Astrocyte (in vitro differentiated cells and primary cell): ENCODE measurements around the gene HGS. TPM values are rescaled to one million over a fixed set of nuclear protein-coding genes. Genes with fewer than 3 reads are reported as not detected.

Source experiments
- DNase-seq: peaks from one replicate; pipeline ENCODE4 v3.0.0-alpha.2; 2010; ENCODE audit warnings: low read depth
- FAIRE-seq: peaks from 2 replicates; lab custom pipeline; 2011; peaks lifted over from hg19 to GRCh38; lab: Jason Lieb, UNC
- H2AFZ ChIP-seq: 2 replicates; pipeline ENCODE4 v1.6.0; 2012; ENCODE audit warnings: low read depth, low read length, inconsistent platforms
- H3K27ac ChIP-seq: 2 replicates; pipeline ENCODE4 v1.5.1; 2011; ENCODE audit warnings: low read depth, low read length, inconsistent platforms
- H3K27me3 ChIP-seq: 2 replicates; pipeline ENCODE4 v1.6.0; 2011; ENCODE audit warnings: low read length, inconsistent platforms; ENCODE audit not compliant: insufficient read depth
- H3K36me3 ChIP-seq: 2 replicates; pipeline ENCODE4 v1.5.1; 2011; ENCODE audit warnings: low read length, inconsistent platforms; ENCODE audit not compliant: insufficient read depth
- H3K4me1 ChIP-seq: 2 replicates; pipeline ENCODE4 v1.5.1; 2011; ENCODE audit warnings: low read length, inconsistent platforms; ENCODE audit not compliant: insufficient read depth
- H3K4me2 ChIP-seq: 2 replicates; pipeline ENCODE4 v1.6.0; 2012; ENCODE audit warnings: low read length, inconsistent platforms
- H3K4me3 ChIP-seq: 2 replicates; pipeline ENCODE4 v1.5.1; 2011; ENCODE audit warnings: low read depth, mild to moderate bottlenecking, low read length, inconsistent platforms; ENCODE audit not compliant: insufficient read depth
- H3K79me2 ChIP-seq: 2 replicates; pipeline ENCODE4 v1.6.0; 2012; ENCODE audit warnings: mild to moderate bottlenecking, low read length, inconsistent platforms; ENCODE audit not compliant: insufficient read depth
- H3K9ac ChIP-seq: 2 replicates; pipeline ENCODE4 v1.6.0; 2012; ENCODE audit warnings: mild to moderate bottlenecking, low read length, inconsistent platforms
- H3K9me3 ChIP-seq: 2 replicates; pipeline ENCODE4 v1.5.1; 2012; ENCODE audit warnings: low read depth, mild to moderate bottlenecking, low read length, inconsistent platforms; ENCODE audit not compliant: insufficient read depth
- H4K20me1 ChIP-seq: 2 replicates; pipeline ENCODE4 v1.6.0; 2012; ENCODE audit warnings: low read length, inconsistent platforms; ENCODE audit not compliant: insufficient read depth
- H3K27ac Mint-ChIP-seq: one replicate; pipeline ENCODE4 v1.8.0; 2021; ENCODE audit warnings: mild to moderate bottlenecking, mixed read lengths; ENCODE audit not compliant: unreplicated experiment
- H3K27me3 Mint-ChIP-seq: one replicate; pipeline ENCODE4 v1.8.0; 2021; ENCODE audit warnings: low read depth, mixed read lengths; ENCODE audit not compliant: unreplicated experiment
- H3K36me3 Mint-ChIP-seq: one replicate; pipeline ENCODE4 v1.8.0; 2021; ENCODE audit warnings: low read depth, mixed read lengths; ENCODE audit not compliant: unreplicated experiment
- H3K4me1 Mint-ChIP-seq: one replicate; pipeline ENCODE4 v1.8.0; 2021; ENCODE audit warnings: low read depth, mixed read lengths; ENCODE audit not compliant: unreplicated experiment
- H3K4me3 Mint-ChIP-seq: one replicate; pipeline ENCODE4 v1.8.0; 2021; ENCODE audit warnings: mild to moderate bottlenecking, moderate library complexity, mixed read lengths; ENCODE audit not compliant: unreplicated experiment
- H3K9me3 Mint-ChIP-seq: one replicate; pipeline ENCODE4 v1.8.0; 2021; ENCODE audit warnings: mild to moderate bottlenecking, mixed read lengths; ENCODE audit not compliant: unreplicated experiment
- EZH2 ChIP-seq: IDR thresholded peaks from 2 replicates; pipeline ENCODE4 v1.6.1; 2012; ENCODE audit warnings: mild to moderate bottlenecking, low read length, inconsistent platforms; ENCODE audit not compliant: insufficient read depth
- total RNA-seq: library from RNA; stranded (reverse); gene quantifications from 2 replicates; pipeline ENCODE4 v1.2.1, GENCODE V29; 2021
- TF ChIP-seq, protein P1 (sequence below): IDR thresholded peaks from 2 replicates; pipeline ENCODE4 v1.5.1; 2011; ENCODE audit warnings: low read depth, mild to moderate bottlenecking, inconsistent platforms, low read length, moderate library complexity; ENCODE audit not compliant: insufficient read depth

The HGS gene
- total RNA-seq, 1 donor from 2014 or later = 122 TPM

DNA sequence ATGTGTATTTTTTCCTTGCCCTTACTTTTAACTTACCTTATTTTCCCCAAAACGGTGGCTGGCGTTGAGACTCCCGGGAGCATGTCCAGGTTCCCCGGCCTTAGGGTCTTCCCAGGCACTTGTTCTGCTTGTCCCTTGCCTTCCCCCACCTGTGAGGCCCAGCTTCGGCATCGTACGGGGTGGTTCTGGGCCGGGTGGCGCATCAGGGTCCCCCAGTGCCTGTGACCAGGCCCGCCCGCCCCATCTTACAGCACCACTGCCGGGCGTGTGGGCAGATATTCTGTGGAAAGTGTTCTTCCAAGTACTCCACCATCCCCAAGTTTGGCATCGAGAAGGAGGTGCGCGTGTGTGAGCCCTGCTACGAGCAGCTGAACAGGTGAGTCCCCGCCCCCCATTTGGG is 7.4 kb downstream of the HGS start:
- Mint-ChIP-seq H3K36me3 (peaks cover 14% of the 10 kb centered on the region), H3K27me3 (no peaks in the 10 kb centered on the region), H3K4me1 (no peaks in the 10 kb centered on the region), H3K4me3 (no peak overlapping the region), H3K27ac (peak overlapping the region; percentile 75), H3K9me3 (no peaks in the 10 kb centered on the region)
- Histone ChIP-seq H4K20me1 (peaks cover 92% of the 10 kb centered on the region), H3K36me3 (peaks cover 27% of the 10 kb centered on the region), H3K4me1 (no peaks in the 10 kb centered on the region), H3K79me2 (peaks cover 95% of the 10 kb centered on the region), H3K4me3 (no peak overlapping the region), H2AFZ (no peak overlapping the region), H3K27me3 (no peaks in the 10 kb centered on the region), H3K4me2 (no peak overlapping the region), H3K9me3 (no peaks in the 10 kb centered on the region), H3K9ac (no peak overlapping the region), H3K27ac (no peak overlapping the region)
- DNase-seq (no peak), FAIRE-seq (no peak)
- TF ChIP-seq, protein P1, sequence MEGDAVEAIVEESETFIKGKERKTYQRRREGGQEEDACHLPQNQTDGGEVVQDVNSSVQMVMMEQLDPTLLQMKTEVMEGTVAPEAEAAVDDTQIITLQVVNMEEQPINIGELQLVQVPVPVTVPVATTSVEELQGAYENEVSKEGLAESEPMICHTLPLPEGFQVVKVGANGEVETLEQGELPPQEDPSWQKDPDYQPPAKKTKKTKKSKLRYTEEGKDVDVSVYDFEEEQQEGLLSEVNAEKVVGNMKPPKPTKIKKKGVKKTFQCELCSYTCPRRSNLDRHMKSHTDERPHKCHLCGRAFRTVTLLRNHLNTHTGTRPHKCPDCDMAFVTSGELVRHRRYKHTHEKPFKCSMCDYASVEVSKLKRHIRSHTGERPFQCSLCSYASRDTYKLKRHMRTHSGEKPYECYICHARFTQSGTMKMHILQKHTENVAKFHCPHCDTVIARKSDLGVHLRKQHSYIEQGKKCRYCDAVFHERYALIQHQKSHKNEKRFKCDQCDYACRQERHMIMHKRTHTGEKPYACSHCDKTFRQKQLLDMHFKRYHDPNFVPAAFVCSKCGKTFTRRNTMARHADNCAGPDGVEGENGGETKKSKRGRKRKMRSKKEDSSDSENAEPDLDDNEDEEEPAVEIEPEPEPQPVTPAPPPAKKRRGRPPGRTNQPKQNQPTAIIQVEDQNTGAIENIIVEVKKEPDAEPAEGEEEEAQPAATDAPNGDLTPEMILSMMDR = no peak
- no peak for TF ChIP-seq EZH2

- Histone ChIP-seq H3K27ac (no peak overlapping the region), H3K4me1 (no peaks in the 10 kb centered on the region), H3K9me3 (no peaks in the 10 kb centered on the region), H3K4me2 (no peak overlapping the region), H3K9ac (no peak overlapping the region), H3K27me3 (no peaks in the 10 kb centered on the region), H3K4me3 (no peak overlapping the region), H4K20me1 (peaks cover 91% of the 10 kb centered on the region), H2AFZ (no peak overlapping the region), H3K79me2 (peaks cover 95% of the 10 kb centered on the region), H3K36me3 (peaks cover 23% of the 10 kb centered on the region)
- Mint-ChIP-seq H3K27me3 (no peaks in the 10 kb centered on the region), H3K4me1 (no peaks in the 10 kb centered on the region), H3K9me3 (no peaks in the 10 kb centered on the region), H3K4me3 (peak overlapping the region; percentile 34), H3K27ac (no peak overlapping the region), H3K36me3 (peaks cover 12% of the 10 kb centered on the region)
- DNase-seq (no peak), FAIRE-seq (no peak)
- no peak for TF ChIP-seq EZH2
- TF ChIP-seq, protein P1 = no peak
Observed at GRCh38 chr17:81691608-81692007, 7.8 kb downstream of the HGS start.

DNA sequence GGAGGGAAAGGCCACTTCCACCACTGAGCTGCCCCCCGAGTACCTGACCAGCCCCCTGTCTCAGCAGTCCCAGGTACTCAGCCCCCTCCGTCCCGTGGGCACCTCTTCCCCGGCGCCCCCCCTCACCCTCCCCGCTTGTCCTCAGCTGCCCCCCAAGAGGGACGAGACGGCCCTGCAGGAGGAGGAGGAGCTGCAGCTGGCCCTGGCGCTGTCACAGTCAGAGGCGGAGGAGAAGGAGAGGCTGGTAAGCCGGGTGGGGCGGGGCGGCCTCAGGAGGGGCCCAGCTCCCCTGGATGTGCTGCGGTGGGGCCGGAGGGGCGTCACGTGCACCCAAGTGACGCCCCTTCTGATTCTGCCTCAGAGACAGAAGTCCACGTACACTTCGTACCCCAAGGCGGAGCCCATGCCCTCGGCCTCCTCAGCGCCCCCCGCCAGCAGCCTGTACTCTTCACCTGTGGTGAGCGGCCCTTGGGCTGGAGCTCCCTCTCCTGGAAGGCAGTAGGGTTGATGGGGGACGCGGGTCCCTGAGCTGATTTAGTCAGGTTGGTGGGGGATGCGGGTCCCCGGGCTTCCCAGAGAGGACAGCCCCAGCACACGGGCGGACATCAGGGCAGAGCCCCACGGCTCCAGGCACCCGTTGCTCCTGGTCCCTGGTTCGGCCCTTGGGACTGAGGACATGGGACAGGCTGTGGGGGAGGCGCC is 9.8 kb downstream of the HGS start:
- Histone ChIP-seq H3K27me3 (no peaks in the 10 kb centered on the region), H3K36me3 (peaks cover 32% of the 10 kb centered on the region), H3K4me1 (no peaks in the 10 kb centered on the region), H4K20me1 (peaks cover 91% of the 10 kb centered on the region), H3K79me2 (peaks cover 95% of the 10 kb centered on the region), H3K9me3 (no peaks in the 10 kb centered on the region), H3K9ac (no peak overlapping the region), H3K27ac (no peak overlapping the region), H3K4me2 (no peak overlapping the region), H2AFZ (no peak overlapping the region), H3K4me3 (no peak overlapping the region)
- peaks cover 18% of the 10 kb centered on the region for H3K36me3 Mint-ChIP-seq
- H3K9me3 Mint-ChIP-seq = no peaks in the 10 kb centered on the region
- no peak overlapping the region for H3K4me3 Mint-ChIP-seq
- TF ChIP-seq, protein P1 = no peak
- no peak for TF ChIP-seq EZH2
- H3K4me1 Mint-ChIP-seq = no peaks in the 10 kb centered on the region
- DNase-seq (no peak), FAIRE-seq (no peak)
- H3K27ac Mint-ChIP-seq = no peak overlapping the region
- H3K27me3 Mint-ChIP-seq = no peaks in the 10 kb centered on the region
